ENCODE data around the gene ARHGAP40.
"Not testable (repeated sequence)": the region's sequence is repeated elsewhere in the genome, so short reads cannot be mapped to it uniquely, and the experiment has no call there.

Gene ARHGAP40

GRCh38 chr20:38588303-38588702 lies 13.3 kb upstream of the ARHGAP40 start:
- no peak for DNase-seq (ENCODE audit: low read depth)

- DNase-seq (ENCODE audit: low read depth), result no peak
Observed at GRCh38 chr20:38589351-38589750, 12.3 kb upstream of the ARHGAP40 start.

GRCh38 chr20:38589967-38590675 lies 11.5 kb upstream of the ARHGAP40 start:
- no peak for DNase-seq (ENCODE audit: low read depth)

- DNase-seq (ENCODE audit: low read depth), result no peak
Observed at GRCh38 chr20:38590676-38591473, 10.7 kb upstream of the ARHGAP40 start.

GRCh38 chr20:38591474-38592410 lies 9.9 kb upstream of the ARHGAP40 start:
- no peak for DNase-seq (ENCODE audit: low read depth)

- not testable (repeated sequence) for DNase-seq (ENCODE audit: low read depth)
Observed at GRCh38 chr20:38592411-38592790, 9.2 kb upstream of the ARHGAP40 start.

- DNase-seq (ENCODE audit: low read depth), result not testable (repeated sequence)
Observed at GRCh38 chr20:38594281-38594680, 7.3 kb upstream of the ARHGAP40 start.

GRCh38 chr20:38595886-38596285 lies 5.7 kb upstream of the ARHGAP40 start:
- not testable (repeated sequence) for DNase-seq (ENCODE audit: low read depth)

GRCh38 chr20:38599410-38599882 lies 2.2 kb upstream of the ARHGAP40 start:
- no peak for DNase-seq (ENCODE audit: low read depth)

GRCh38 chr20:38600057-38600456 lies 1.6 kb upstream of the ARHGAP40 start:
- no peak for DNase-seq (ENCODE audit: low read depth)

- no peak for DNase-seq (ENCODE audit: low read depth)
Observed at GRCh38 chr20:38602185-38602581, 574 bp downstream of the ARHGAP40 start.

- DNase-seq (ENCODE audit: low read depth), result no peak
Observed at GRCh38 chr20:38603286-38603685, 1.7 kb downstream of the ARHGAP40 start.

- DNase-seq (ENCODE audit: low read depth), result no peak
Observed at GRCh38 chr20:38604873-38605303, 3.3 kb downstream of the ARHGAP40 start.

GRCh38 chr20:38607351-38607750 lies 5.7 kb downstream of the ARHGAP40 start:
- DNase-seq (ENCODE audit: low read depth), result no peak

GRCh38 chr20:38608188-38608587 lies 6.6 kb downstream of the ARHGAP40 start:
- DNase-seq (ENCODE audit: low read depth), result no peak

- no peak for DNase-seq (ENCODE audit: low read depth)
Observed at GRCh38 chr20:38609815-38610214, 8.2 kb downstream of the ARHGAP40 start.

GRCh38 chr20:38610521-38610920 lies 8.9 kb downstream of the ARHGAP40 start:
- DNase-seq (ENCODE audit: low read depth), result no peak

GRCh38 chr20:38612751-38613515 lies 11.3 kb downstream of the ARHGAP40 start:
- DNase-seq (ENCODE audit: low read depth), result no peak

- DNase-seq (ENCODE audit: low read depth), result no peak
Observed at GRCh38 chr20:38615283-38615682, 13.7 kb downstream of the ARHGAP40 start.

GRCh38 chr20:38616457-38616856 lies 14.8 kb downstream of the ARHGAP40 start:
- DNase-seq (ENCODE audit: low read depth), result no peak
